Upper lobe of left lung (tissue), 4 donors: Measurements from ENCODE around the gene EMP1.

ENCODE experiments used
- CTCF ChIP-seq, 6 experiments: fragments of 450-650 bp in 4 of 6; fragments of 200-600 bp in 2 of 6; sonication (generic) in 2 of 6; IDR thresholded peaks; one replicate each; pipeline ENCODE4 v1.5.1; 2016 to 2019; ENCODE audit warnings: antibody characterized with exemption in 6 of 6
- POLR2A ChIP-seq, 4 donors: fragments of 450-650 bp; IDR thresholded peaks; one replicate each; pipeline ENCODE4 v1.5.1; 2016 to 2017; ENCODE audit warnings: antibody characterized with exemption in 4 of 4, mild to moderate bottlenecking in 2 of 4

- TF ChIP-seq POLR2A (IDR thresholded peaks at IDR 0.05) (no peak), CTCF (IDR thresholded peaks at IDR 0.05) (no peak)
Observed at GRCh38 chr12:13241833-13242488, 45.4 kb downstream of the EMP1 start.
